ENCODE data around the gene AVP. TPM values are rescaled to one million over a fixed set of nuclear protein-coding genes. Genes with fewer than 3 reads are reported as not detected.

Gene AVP
- total and polyA plus RNA-seq, 2 of the 13 experiments (the other 11 are each of a cell fraction or from before 2014, with no cell fraction given), result 0.12 TPM; not detected in 1

DNA sequence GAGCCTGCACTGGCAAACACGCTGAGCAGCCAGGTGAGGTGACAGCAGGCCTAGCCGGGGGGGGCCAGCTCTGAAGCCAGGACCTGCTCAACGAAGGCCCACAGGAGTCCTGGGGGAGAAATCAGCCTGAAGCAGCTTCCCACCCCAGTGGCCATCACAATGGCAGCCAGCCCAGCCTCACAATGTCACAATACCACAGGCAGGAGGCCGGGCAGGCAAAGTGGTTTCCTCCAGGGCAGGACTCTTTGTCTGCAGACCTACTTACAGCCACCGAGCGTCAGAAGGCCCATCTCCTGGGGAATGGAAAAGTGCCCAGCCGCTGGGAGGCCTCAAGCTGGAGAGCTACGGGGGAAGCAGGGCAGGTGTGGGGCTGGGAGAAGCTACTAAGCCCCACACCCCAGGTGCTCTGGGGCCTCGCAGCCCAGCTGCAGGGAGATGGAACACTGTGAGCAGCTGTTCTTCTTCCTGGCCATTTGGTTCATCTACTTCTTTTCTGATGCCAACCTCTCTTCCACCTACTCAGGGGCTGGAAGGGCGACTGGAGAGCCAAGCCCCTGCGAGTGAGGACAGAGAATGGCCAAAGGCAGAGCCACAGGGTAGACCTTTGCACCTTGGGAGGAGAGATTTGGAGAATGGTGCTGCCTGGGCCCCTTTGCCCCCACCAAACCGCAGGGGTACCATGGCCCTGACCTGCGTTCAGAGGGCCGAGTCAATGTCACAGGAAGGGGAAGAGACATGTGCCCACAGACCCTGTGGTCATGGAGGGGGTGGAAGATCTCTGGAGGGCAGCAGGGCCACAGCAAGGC lies 22.3 kb upstream of the AVP start (continued):
- TF ChIP-seq, protein P1, sequence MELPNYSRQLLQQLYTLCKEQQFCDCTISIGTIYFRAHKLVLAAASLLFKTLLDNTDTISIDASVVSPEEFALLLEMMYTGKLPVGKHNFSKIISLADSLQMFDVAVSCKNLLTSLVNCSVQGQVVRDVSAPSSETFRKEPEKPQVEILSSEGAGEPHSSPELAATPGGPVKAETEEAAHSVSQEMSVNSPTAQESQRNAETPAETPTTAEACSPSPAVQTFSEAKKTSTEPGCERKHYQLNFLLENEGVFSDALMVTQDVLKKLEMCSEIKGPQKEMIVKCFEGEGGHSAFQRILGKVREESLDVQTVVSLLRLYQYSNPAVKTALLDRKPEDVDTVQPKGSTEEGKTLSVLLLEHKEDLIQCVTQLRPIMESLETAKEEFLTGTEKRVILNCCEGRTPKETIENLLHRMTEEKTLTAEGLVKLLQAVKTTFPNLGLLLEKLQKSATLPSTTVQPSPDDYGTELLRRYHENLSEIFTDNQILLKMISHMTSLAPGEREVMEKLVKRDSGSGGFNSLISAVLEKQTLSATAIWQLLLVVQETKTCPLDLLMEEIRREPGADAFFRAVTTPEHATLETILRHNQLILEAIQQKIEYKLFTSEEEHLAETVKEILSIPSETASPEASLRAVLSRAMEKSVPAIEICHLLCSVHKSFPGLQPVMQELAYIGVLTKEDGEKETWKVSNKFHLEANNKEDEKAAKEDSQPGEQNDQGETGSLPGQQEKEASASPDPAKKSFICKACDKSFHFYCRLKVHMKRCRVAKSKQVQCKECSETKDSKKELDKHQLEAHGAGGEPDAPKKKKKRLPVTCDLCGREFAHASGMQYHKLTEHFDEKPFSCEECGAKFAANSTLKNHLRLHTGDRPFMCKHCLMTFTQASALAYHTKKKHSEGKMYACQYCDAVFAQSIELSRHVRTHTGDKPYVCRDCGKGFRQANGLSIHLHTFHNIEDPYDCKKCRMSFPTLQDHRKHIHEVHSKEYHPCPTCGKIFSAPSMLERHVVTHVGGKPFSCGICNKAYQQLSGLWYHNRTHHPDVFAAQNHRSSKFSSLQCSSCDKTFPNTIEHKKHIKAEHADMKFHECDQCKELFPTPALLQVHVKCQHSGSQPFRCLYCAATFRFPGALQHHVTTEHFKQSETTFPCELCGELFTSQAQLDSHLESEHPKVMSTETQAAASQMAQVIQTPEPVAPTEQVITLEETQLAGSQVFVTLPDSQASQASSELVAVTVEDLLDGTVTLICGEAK (IDR thresholded peaks at IDR 0.05), result no peak
- TF ChIP-seq, protein P1 (CRISPR knock-in tag; IDR thresholded peaks at IDR 0.05), result 0 out of 2 replicates have a peak, but pooled peaks have one; percentile 35
- TF ChIP-seq, protein P2, sequence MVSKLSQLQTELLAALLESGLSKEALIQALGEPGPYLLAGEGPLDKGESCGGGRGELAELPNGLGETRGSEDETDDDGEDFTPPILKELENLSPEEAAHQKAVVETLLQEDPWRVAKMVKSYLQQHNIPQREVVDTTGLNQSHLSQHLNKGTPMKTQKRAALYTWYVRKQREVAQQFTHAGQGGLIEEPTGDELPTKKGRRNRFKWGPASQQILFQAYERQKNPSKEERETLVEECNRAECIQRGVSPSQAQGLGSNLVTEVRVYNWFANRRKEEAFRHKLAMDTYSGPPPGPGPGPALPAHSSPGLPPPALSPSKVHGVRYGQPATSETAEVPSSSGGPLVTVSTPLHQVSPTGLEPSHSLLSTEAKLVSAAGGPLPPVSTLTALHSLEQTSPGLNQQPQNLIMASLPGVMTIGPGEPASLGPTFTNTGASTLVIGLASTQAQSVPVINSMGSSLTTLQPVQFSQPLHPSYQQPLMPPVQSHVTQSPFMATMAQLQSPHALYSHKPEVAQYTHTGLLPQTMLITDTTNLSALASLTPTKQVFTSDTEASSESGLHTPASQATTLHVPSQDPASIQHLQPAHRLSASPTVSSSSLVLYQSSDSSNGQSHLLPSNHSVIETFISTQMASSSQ (IDR thresholded peaks at IDR 0.05; ENCODE audit: low read depth), result no peak
- TF ChIP-seq, protein P2 (CRISPR knock-in tag; IDR thresholded peaks at IDR 0.05; ENCODE audit: borderline replicate concordance), result peak; percentile 42; the same call in 1 of the 2 replicates
- TF ChIP-seq ZFYVE20 (CRISPR knock-in tag; IDR thresholded peaks at IDR 0.05; ENCODE audit: borderline replicate concordance, low read depth) (no peak), SRSF9 (IDR thresholded peaks at IDR 0.05; ENCODE audit: borderline replicate concordance, insufficient read depth, low read depth, low read length, poor library complexity, severe bottlenecking) (no peak), ZFP36L2 (CRISPR knock-in tag; IDR thresholded peaks at IDR 0.05) (no peak), HNRNPK (IDR thresholded peaks at IDR 0.05; ENCODE audit: low read depth, low read length, poor library complexity, severe bottlenecking) (no peak), ZNF180 (CRISPR knock-in tag; IDR thresholded peaks at IDR 0.05; ENCODE audit: borderline replicate concordance, low read depth) (no peak), SOX5 (CRISPR knock-in tag; IDR thresholded peaks at IDR 0.05; ENCODE audit: borderline replicate concordance) (peak; percentile 35; the same call in 1 of the 2 replicates), ZNF670 (CRISPR knock-in tag; IDR thresholded peaks at IDR 0.05; ENCODE audit: borderline replicate concordance) (no peak)

Measured in HepG2 (cell line).